ENCODE results near the gene GARS1.

Gene GARS1

DNA sequence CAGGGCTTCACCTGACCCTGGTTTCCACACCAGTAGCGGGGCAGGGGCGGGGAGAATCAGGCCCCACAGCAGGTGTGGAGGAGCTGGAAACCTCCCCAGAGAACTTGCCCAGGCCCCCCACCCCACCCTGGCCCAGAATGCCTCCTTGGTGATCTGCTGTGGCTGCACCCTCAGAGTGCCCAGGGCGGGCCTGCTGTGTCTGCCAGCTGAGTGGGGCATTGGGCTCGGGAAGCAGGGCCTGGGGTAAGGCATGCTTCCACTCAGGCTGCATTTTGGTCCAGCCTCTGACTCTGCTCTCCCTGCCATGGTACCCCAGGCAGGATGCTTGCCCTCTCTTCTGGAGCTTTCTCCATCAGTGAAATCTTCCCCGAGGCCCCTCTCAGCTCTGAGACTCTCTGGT, 88.6 kb downstream of the GARS1 start:
- no peak for DNase-seq

Data from activated CD8-positive, alpha-beta memory T cell treated with anti-CD3 and anti-CD28 coated beads, Interleukin-2, amount 50 U/mL, for 4 hours (primary cell).